RWPE1 (cell line): ENCODE measurements around the gene CRYBA2.

Source experiments
- CTCF ChIA-PET: fragments of 350-600 bp; sonication (Branson Sonifier 250); formaldehyde crosslinking; extraction: SDS; loops from one replicate; lab custom pipeline; 2021; lab: Yijun Ruan, JAX
- POLR2A ChIA-PET: fragments of 400-600 bp; formaldehyde crosslinking; extraction: SDS; loops from one replicate; lab custom pipeline; 2020; ENCODE audit warnings: antibody characterized with exemption; ENCODE audit not compliant: low non-redundant PET; lab: Yijun Ruan, JAX
- DNase-seq: peaks from one replicate; pipeline ENCODE4 v3.0.0; 2012; ENCODE audit warnings: low spot score
- H3K27ac ChIP-seq: fragments of 450-650 bp; 2 replicates; pipeline ENCODE4 v1.5.1; 2017
- TF ChIP-seq, protein P1 (sequence below): fragments of 450-650 bp; conservative IDR thresholded peaks from 2 replicates; pipeline ENCODE4 v1.5.1; 2017; ENCODE audit warnings: low read depth, mild to moderate bottlenecking

CRYBA2 gene

DNA sequence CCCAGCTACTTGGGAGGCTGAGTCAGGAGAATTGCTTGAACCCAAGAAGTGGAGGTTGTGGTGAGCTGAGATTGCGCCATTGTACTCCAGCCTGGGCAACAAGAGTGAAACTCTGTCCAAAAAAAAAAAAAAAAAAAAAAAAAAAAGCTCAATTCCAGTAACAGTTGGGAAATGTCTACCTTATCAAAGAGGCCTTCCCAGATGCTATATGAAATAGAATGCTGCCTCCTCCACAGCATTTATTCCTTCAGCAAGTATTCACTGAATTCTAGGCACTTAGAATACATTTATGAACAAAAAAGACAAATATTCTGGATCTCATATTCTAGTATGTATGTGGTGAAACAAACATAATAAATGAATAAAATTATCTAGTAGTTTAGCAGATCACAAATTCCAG lies 46.6 kb downstream of the CRYBA2 start:
- H3K27ac ChIP-seq: no peak overlapping the region
- no peak for DNase-seq
- TF ChIP-seq, protein P1, sequence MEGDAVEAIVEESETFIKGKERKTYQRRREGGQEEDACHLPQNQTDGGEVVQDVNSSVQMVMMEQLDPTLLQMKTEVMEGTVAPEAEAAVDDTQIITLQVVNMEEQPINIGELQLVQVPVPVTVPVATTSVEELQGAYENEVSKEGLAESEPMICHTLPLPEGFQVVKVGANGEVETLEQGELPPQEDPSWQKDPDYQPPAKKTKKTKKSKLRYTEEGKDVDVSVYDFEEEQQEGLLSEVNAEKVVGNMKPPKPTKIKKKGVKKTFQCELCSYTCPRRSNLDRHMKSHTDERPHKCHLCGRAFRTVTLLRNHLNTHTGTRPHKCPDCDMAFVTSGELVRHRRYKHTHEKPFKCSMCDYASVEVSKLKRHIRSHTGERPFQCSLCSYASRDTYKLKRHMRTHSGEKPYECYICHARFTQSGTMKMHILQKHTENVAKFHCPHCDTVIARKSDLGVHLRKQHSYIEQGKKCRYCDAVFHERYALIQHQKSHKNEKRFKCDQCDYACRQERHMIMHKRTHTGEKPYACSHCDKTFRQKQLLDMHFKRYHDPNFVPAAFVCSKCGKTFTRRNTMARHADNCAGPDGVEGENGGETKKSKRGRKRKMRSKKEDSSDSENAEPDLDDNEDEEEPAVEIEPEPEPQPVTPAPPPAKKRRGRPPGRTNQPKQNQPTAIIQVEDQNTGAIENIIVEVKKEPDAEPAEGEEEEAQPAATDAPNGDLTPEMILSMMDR: no peak
- CTCF ChIA-PET: no interaction called here
- POLR2A ChIA-PET: no interaction called here

DNA sequence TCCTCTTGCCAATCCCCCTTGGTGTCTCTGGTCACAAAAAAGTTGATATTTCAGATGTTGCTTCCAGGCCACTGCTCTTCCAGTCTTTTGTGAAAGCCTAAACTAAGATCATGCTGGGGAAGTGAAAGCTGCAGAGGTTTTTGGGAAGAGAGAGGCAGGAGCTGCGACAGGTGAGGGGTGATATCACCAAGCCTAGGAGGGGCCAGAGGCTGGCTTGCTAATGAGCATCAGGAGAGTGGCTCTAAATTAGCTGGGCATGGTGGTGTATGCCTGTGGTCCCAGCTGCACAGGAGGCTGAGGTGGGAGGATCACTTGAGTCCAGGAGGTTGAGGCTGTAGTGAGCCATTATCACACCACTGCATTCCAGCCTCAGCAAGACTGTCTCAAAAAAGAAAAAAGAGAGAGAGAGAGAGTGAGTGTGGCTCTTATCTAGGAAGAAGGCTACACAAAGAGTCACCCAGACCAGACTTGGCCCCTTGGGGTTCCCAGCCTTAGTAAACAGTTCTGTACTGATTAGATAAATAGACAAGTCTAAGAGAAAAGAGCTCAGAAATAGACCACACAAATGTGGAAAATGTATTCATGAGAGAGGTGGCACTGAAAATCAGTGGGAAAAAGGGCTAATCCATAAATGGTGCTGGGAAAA lies 48.3 kb downstream of the CRYBA2 start:
- no peak for DNase-seq
- TF ChIP-seq, protein P1: no peak
- H3K27ac ChIP-seq: no peak overlapping the region
- CTCF ChIA-PET: interaction anchor here (0.7 kb wide), 1 partner anchor 35 kb away, joined by 5 read pairs; no protein-coding TSS in a partner anchor
- POLR2A ChIA-PET: no interaction called here
